ENCODE measurements around the gene MKS1.

MKS1 gene

GRCh38 chr17:58200024-58200633, 18.9 kb downstream of the MKS1 start:
- peak; percentile 75 for DNase-seq (ENCODE audit: low read depth)

GRCh38 chr17:58196610-58197009, 22.4 kb downstream of the MKS1 start:
- no peak for DNase-seq (ENCODE audit: low read depth)

GRCh38 chr17:58195518-58196123, 23.4 kb downstream of the MKS1 start:
- no peak for DNase-seq (ENCODE audit: low read depth)

GRCh38 chr17:58193641-58194255, 25.3 kb downstream of the MKS1 start:
- DNase-seq (ENCODE audit: low read depth): no peak

GRCh38 chr17:58192612-58193011, 26.4 kb downstream of the MKS1 start, which contains the start of gene EPX:
Gene EPX, plus strand, starts transcription at chr17:58192726. Its CDS starts 121 bp downstream, at chr17:58192847.
- no peak for DNase-seq (ENCODE audit: low read depth)

GRCh38 chr17:58191241-58191896, 27.7 kb downstream of the MKS1 start:
- peak; percentile 16 for DNase-seq (ENCODE audit: low read depth)

GRCh38 chr17:58189436-58190146, 29.5 kb downstream of the MKS1 start:
- DNase-seq (ENCODE audit: low read depth): peak; percentile 89

- DNase-seq (ENCODE audit: low read depth): no peak
Observed at GRCh38 chr17:58187675-58188074, 31.4 kb downstream of the MKS1 start.

GRCh38 chr17:58187063-58187462, 32.0 kb downstream of the MKS1 start:
- no peak for DNase-seq (ENCODE audit: low read depth)

GRCh38 chr17:58186591-58186990, 32.5 kb downstream of the MKS1 start:
- DNase-seq (ENCODE audit: low read depth): no peak

GRCh38 chr17:58184986-58185761, 33.9 kb downstream of the MKS1 start:
- DNase-seq (ENCODE audit: low read depth): no peak

GRCh38 chr17:58184308-58184985, 34.6 kb downstream of the MKS1 start:
- DNase-seq (ENCODE audit: low read depth): peak; percentile 82

- no peak for DNase-seq (ENCODE audit: low read depth)
Observed at GRCh38 chr17:58183514-58183913, 35.5 kb downstream of the MKS1 start.

- DNase-seq (ENCODE audit: low read depth): no peak
Observed at GRCh38 chr17:58181796-58182195, 37.3 kb downstream of the MKS1 start.

GRCh38 chr17:58176200-58176599, 42.9 kb downstream of the MKS1 start:
- peak; percentile 17 for DNase-seq (ENCODE audit: low read depth)

- DNase-seq (ENCODE audit: low read depth): no peak
Observed at GRCh38 chr17:58174871-58175270, 44.2 kb downstream of the MKS1 start.

- peak; percentile 65 for DNase-seq (ENCODE audit: low read depth)
Observed at GRCh38 chr17:58172369-58173071, 46.5 kb downstream of the MKS1 start.

GRCh38 chr17:58170622-58171021, 48.4 kb downstream of the MKS1 start:
- DNase-seq (ENCODE audit: low read depth): no peak

GRCh38 chr17:58166682-58167081, 52.4 kb downstream of the MKS1 start, which contains the start of gene OR4D2:
Gene OR4D2, plus strand, starts transcription at chr17:58166982. Its CDS starts 2,674 bp downstream, at chr17:58169656.
- no peak for DNase-seq (ENCODE audit: low read depth)

GRCh38 chr17:58165981-58166380, 53.1 kb downstream of the MKS1 start:
- no peak for DNase-seq (ENCODE audit: low read depth)
